Gastrocnemius medialis (tissue), 4 donors: ENCODE data around the gene AMN. TPM values are rescaled to one million over a fixed set of nuclear protein-coding genes. Genes with fewer than 3 reads are reported as not detected.
"Not testable (repeated sequence)": the region's sequence is repeated elsewhere in the genome, so short reads cannot be mapped to it uniquely, and the experiment has no call there.

Source experiments
- ATAC-seq, 2 donors: fragments of 150-250 bp; one replicate each; pipeline ENCODE4 v1.9.1; 2016
- DNase-seq, 2 donors: peaks; one replicate each; pipeline ENCODE4 v3.0.0-alpha.2; 2019
- H3K27ac ChIP-seq, 4 donors: fragments of 200-600 bp; sonication (generic); 1 replicate in 1 of 4; 2 replicates in 3 of 4; pipeline ENCODE4 v1.5.1; 2016 to 2018; ENCODE audit warnings: mild to moderate bottlenecking in 2 of 4, moderate library complexity in 1 of 4
- H3K27me3 ChIP-seq, 3 donors: fragments of 200-600 bp; sonication (generic) in 2 of 3; 1 replicate in 1 of 3; 2 replicates in 2 of 3; pipeline versions ENCODE4 v1.5.1 to v1.6.0; 2016 to 2019; ENCODE audit warnings: mild to moderate bottlenecking in 1 of 3, moderate library complexity in 1 of 3
- H3K36me3 ChIP-seq, 2 donors: fragments of 200-600 bp; sonication (generic) in 1 of 2; one replicate each; pipeline ENCODE4 v1.5.1; 2017 to 2018
- H3K4me1 ChIP-seq, 2 donors: fragments of 200-600 bp; sonication (generic) in 1 of 2; one replicate each; pipeline ENCODE4 v1.5.1; 2016 to 2017; ENCODE audit warnings: mild to moderate bottlenecking in 2 of 2
- H3K4me3 ChIP-seq, 4 donors: fragments of 200-600 bp; sonication (generic) in 3 of 4; 1 replicate in 1 of 4; 2 replicates in 3 of 4; pipeline ENCODE4 v1.5.1; 2016 to 2019; ENCODE audit warnings: mild to moderate bottlenecking in 2 of 4
- H3K9me3 ChIP-seq, 3 donors: fragments of 200-600 bp; sonication (generic) in 2 of 3; 1 replicate in 1 of 3; 2 replicates in 2 of 3; pipeline ENCODE4 v1.5.1; 2016 to 2019
- CTCF ChIP-seq, 5 experiments: fragments of 450-650 bp in 3 of 5; fragments of 200-600 bp in 2 of 5; sonication (generic) in 2 of 5; IDR thresholded peaks in 4 of 5; conservative IDR thresholded peaks in 1 of 5; 1 replicate in 4 of 5; 2 replicates in 1 of 5; pipeline ENCODE4 v1.5.1; 2016 to 2019; ENCODE audit warnings: antibody characterized with exemption in 5 of 5, mild to moderate bottlenecking in 3 of 5, moderate library complexity in 3 of 5
- POLR2A ChIP-seq, 2 donors: fragments of 450-650 bp; IDR thresholded peaks; one replicate each; pipeline ENCODE4 v1.6.1; 2017; ENCODE audit warnings: antibody characterized with exemption in 2 of 2, mild to moderate bottlenecking in 2 of 2, moderate library complexity in 2 of 2
- in situ Hi-C, 4 donors: fragments of 200-750 bp; cut with MboI; loops; one replicate each; pipeline versions ENCODE4 v1.15.0 to v1.8.0; 2017; ENCODE audit warnings: low sequenced_read_pairs in 4 of 4
- intact Hi-C: fragments of 100-400 bp; cut with DNase I; formaldehyde crosslinking; loops from one replicate; pipeline ENCODE4 v1.15.1; 2023; ENCODE audit warnings: low total_unique reads
- total RNA-seq, 4 donors: library from RNA; depleted of rRNA; stranded (reverse); fragments of >200 nt; gene quantifications; one replicate each; pipeline versions ENCODE4 v1.1.0 to v1.2.3, GENCODE V29; 2016

AMN gene
- total RNA-seq, 4 donors from 2014 or later = 0.42 to 4.3 TPM; not detected in 2

- Histone ChIP-seq H3K27ac (no peak overlapping the region), H3K4me3 (no peak overlapping the region), H3K9me3 (no peaks in the 10 kb centered on the region), H3K4me1 (no peaks in the 10 kb centered on the region), H3K27me3 (no peaks in the 10 kb centered on the region), H3K36me3 (peaks cover 0 to 17% of the 10 kb centered on the region in 2 donors)
- intact Hi-C loops = no loop called here
- DNase-seq = no peak
- ATAC-seq = no peak
- in situ Hi-C loops = no loop called here
- TF ChIP-seq CTCF (IDR thresholded peaks at IDR 0.05 in 4 of 5, conservative IDR thresholded peaks at IDR 0.05 in 1 of 5) (no peak), POLR2A (IDR thresholded peaks at IDR 0.05) (no peak)
These were observed 30.9 kb upstream of the AMN start for GRCh38 chr14:102891556-102891955.

DNA sequence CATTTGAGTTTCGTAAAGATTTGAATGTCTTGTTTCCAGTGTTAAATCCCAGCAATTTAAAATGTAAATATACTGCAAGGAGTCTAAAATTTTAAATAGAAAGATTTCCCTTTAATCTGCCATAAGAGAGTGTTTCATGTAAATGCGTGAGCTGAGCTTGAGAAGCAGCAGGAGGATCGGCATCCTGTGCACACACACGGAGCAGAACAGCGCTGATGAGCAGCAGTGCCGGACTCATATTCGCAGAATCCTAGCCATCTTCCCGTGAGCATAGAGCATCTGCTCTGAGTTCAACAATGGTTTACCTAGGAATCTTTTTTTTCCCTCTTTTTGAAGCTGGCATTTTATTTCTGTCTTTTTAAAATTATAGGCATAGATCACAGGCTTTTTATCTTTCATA is 29.8 kb upstream of the AMN start:
- TF ChIP-seq CTCF (IDR thresholded peaks at IDR 0.05 in 4 of 5, conservative IDR thresholded peaks at IDR 0.05 in 1 of 5) (no peak), POLR2A (IDR thresholded peaks at IDR 0.05) (no peak)
- no peaks in the 10 kb centered on the region for H3K9me3 ChIP-seq
- no peak overlapping the region for H3K27ac ChIP-seq
- ATAC-seq = no peak
- no peak overlapping the region for H3K4me3 ChIP-seq
- in situ Hi-C loops (no loop called here), intact Hi-C loops (no loop called here)
- no peak for DNase-seq
- H3K27me3 ChIP-seq = no peaks in the 10 kb centered on the region
- H3K36me3 ChIP-seq = peaks cover 0 to 14% of the 10 kb centered on the region in 2 donors
- no peaks in the 10 kb centered on the region for H3K4me1 ChIP-seq

DNA sequence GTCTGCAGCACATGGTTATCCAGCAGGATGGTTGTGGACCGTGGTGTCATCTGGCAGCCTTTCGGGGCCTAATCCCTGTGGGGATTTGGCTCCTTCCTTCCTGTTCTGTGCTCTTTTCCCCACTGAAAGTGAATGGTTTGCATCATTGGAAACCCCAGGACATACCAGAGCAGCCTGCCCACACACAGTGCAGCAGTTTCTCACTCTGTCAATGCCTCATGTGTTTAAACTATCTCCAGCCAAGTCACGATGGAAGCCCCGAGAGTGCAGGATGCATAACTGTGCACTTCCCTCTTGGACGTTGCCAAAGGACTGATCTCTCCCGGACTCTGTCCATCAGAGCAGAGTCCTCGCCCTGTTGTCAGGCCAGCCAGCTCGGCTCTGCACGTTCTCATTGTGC is 29.0 kb upstream of the AMN start:
- Histone ChIP-seq H3K4me3 (no peak overlapping the region), H3K36me3 (peaks cover 0 to 14% of the 10 kb centered on the region in 2 donors), H3K27me3 (no peaks in the 10 kb centered on the region), H3K27ac (no peak overlapping the region), H3K9me3 (no peaks in the 10 kb centered on the region), H3K4me1 (no peaks in the 10 kb centered on the region)
- DNase-seq (peak; percentile 29 to 49), ATAC-seq (peak; percentile 56 to 73)
- in situ Hi-C loops (no loop called here), intact Hi-C loops (no loop called here)
- TF ChIP-seq CTCF (IDR thresholded peaks at IDR 0.05 in 4 of 5, conservative IDR thresholded peaks at IDR 0.05 in 1 of 5) (no peak), POLR2A (IDR thresholded peaks at IDR 0.05) (no peak)

DNA sequence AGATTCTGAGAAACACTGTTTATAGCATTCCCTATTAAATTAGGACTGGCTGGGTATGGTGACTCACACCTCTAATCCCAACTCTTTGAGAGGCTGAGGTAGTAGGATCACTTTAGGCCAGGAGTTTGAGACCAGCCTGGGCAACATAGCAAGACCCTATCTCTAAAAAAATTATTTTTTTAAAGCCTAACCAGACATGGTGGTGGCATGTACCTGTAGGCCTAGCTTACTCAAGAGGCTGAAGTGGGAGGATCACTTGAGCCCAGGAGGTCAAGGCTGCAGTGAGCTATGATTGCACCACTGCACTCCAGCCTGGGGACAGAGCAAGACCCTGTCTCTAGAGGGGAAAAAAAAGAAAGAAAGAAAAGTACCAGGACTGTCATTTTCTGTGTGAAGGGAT is 25.7 kb upstream of the AMN start:
- DNase-seq, H3K4me1 ChIP-seq, intact Hi-C loops, H3K9me3 ChIP-seq, H3K27ac ChIP-seq, in situ Hi-C loops, H3K27me3 ChIP-seq, H3K36me3 ChIP-seq, H3K4me3 ChIP-seq, ATAC-seq: not testable (repeated sequence)

GRCh38 chr14:102897299-102898027 is 25.0 kb upstream of the AMN start:
- in situ Hi-C loops = no loop called here
- no peak for ATAC-seq
- Histone ChIP-seq H3K9me3 (no peaks in the 10 kb centered on the region), H3K4me1 (no peaks in the 10 kb centered on the region), H3K36me3 (peaks cover 0 to 7% of the 10 kb centered on the region in 2 donors), H3K27me3 (no peaks in the 10 kb centered on the region), H3K4me3 (no peak overlapping the region), H3K27ac (no peak overlapping the region)
- intact Hi-C loops = no loop called here
- TF ChIP-seq CTCF (IDR thresholded peaks at IDR 0.05 in 4 of 5, conservative IDR thresholded peaks at IDR 0.05 in 1 of 5) = no peak
- TF ChIP-seq POLR2A (IDR thresholded peaks at IDR 0.05) = no peak
- DNase-seq = no peak
